Mesenteric fat pad (tissue), 1 donor: ENCODE results near the gene FGD6. TPM values are rescaled to one million over a fixed set of nuclear protein-coding genes. Genes with fewer than 3 reads are reported as not detected.
"Not testable (repeated sequence)": the region's sequence is repeated elsewhere in the genome, so short reads cannot be mapped to it uniquely, and the experiment has no call there.

ENCODE experiments used
- DNase-seq: peaks from one replicate; pipeline ENCODE4 v3.0.0-alpha.2; 2020; ENCODE audit warnings: low spot score
- total RNA-seq: library from RNA; stranded (reverse); fragmentation: NEBNext Ultra II Directional; extraction: Animal tissue kit (Norgen Biotek cat#: 25700); gene quantifications from one replicate; pipeline ENCODE4 v1.2.1, GENCODE V29; 2021
- donor health status: DM: yes; HTN: yes; CAD: no.

Gene FGD6
- total RNA-seq, 1 donor from 2014 or later = 5.4 TPM

DNA sequence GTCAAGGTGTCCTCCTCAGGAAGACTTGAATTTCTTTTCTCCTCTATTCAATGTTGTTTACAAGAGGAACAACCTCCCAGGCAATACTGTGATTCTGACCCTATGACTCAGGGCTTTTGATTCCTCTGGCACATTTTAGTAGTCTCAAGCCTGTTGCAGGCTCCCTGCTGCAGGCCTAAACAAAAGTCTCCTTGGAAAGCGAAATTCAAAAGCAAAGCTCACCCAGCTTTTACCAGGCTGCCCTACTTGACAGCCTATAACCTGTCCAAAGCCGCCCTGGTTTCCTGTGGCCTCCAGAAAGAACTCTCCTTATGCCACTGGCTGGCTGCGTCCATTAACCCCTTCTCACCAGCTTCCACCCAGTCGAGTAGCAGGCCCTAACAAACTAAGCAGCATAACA lies 11.6 kb downstream of the FGD6 start:
- DNase-seq = no peak

- no peak for DNase-seq
Observed at GRCh38 chr12:95205016-95205624, 12.1 kb downstream of the FGD6 start.

DNA sequence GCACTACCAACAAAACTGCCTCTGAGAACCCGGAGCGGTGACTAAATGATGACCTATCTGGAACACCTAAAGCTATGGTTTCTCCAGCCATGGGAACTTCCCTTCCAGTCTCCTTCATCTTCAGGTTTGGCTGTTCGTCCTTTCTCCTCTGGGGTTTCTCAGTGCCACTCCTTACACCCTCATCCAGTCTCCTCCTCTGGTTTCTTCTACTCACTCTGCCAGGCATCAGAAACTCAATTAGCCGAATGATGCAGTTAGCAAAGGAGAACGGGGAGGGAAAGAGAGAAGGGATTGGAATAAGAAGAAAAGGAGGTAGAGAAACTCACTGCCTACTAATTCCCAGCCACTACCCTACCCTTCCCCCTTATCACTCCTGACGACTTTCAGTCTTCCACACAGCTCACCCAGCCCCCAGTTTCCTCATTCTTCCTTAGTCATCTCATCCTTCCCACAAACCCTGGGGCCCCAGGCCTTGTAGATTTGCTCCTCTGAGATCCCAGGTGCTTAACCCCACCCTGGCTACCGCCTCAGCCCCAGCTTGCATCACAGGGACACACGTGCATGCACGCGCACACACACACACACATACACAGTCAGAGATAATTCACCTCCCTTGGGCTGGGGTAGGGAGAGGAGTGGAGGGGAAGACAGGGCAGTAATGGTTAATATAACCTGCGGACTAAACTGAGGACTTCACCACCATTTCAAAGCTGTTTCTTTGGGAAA lies 13.0 kb downstream of the FGD6 start:
- no peak for DNase-seq

- DNase-seq = no peak
Observed at GRCh38 chr12:95203487-95204030, 13.7 kb downstream of the FGD6 start.

DNA sequence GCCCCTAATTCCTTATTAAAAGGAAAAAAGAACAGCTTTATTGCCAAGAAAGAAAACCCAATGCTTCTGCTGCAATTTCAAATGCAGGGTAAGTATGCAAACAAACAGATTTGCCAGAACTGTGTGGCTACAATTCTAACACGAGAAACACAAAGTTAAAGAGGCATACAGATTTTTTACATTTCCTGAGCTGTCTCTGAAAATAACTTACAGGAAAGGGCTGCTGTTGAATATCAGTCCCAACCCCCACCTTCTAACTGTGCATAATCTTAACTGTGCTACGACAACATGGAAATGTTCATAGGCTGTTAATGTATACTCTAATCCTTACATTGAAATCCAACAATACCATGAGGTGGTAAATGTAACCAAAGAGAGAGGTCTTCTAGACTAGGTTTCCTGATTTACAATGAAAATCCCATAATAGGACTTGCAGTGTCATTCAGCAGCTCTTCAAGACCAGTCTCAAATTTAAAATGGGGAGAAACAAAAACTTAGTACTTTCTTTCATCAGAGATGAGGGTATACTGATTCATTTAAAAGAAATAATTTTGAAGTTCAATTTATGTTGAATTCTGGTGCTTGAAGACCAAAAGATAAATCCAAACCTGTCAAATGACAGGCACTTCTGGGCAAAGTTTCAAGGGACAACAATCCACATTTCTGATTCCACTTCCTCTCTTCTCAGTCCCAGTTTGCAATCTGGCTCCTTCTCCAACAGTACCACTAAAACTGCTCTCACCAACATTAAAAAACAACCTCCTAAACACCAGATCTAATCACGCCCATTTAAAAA lies 14.4 kb downstream of the FGD6 start:
- DNase-seq = no peak

GRCh38 chr12:95201056-95201670 lies 16.1 kb downstream of the FGD6 start:
- no peak for DNase-seq

GRCh38 chr12:95200128-95200894 lies 17.0 kb downstream of the FGD6 start:
- no peak for DNase-seq

GRCh38 chr12:95198914-95199313 lies 18.4 kb downstream of the FGD6 start:
- no peak for DNase-seq

GRCh38 chr12:95197636-95198035 lies 19.6 kb downstream of the FGD6 start:
- DNase-seq = no peak

GRCh38 chr12:95196875-95197569 lies 20.2 kb downstream of the FGD6 start:
- not testable (repeated sequence) for DNase-seq

DNA sequence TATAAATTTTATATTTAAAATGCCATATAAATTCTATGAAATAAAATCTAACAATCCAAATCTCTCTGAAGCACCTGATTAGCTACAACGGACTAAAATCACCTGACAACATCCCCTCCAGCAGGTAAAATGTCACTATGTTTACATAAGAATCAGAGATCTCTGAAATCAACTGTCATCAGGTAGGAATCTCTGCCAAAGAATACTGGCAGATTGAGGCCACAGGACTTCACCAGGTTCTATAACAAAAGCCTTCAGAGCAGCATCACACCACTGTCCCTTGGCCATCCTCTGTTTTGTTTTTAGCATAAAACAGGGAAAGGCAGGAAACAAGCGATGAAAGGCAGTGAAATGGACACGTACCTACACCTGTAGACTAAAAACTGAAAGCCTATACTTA lies 22.1 kb downstream of the FGD6 start:
- DNase-seq = no peak

GRCh38 chr12:95193139-95193538 lies 24.1 kb downstream of the FGD6 start:
- DNase-seq = no peak

DNA sequence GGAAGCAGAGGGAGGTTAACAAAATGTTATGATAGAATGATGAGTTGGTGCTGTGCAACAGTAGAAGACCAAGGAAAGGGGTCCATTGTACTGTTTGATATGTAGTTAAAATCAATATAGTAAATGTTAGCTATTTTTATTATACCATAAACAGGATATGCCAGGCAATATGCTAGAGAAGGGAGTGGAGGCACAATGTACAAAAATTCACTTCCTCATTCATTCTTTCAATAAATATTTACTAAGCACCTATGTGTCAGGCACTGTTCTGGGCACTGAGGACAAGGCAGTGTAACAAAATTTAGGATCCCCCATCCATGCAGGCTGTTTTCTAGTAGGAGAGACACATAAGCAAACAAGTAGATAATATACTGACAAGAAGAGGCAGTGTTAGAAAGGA lies 25.0 kb downstream of the FGD6 start:
- DNase-seq = no peak

DNA sequence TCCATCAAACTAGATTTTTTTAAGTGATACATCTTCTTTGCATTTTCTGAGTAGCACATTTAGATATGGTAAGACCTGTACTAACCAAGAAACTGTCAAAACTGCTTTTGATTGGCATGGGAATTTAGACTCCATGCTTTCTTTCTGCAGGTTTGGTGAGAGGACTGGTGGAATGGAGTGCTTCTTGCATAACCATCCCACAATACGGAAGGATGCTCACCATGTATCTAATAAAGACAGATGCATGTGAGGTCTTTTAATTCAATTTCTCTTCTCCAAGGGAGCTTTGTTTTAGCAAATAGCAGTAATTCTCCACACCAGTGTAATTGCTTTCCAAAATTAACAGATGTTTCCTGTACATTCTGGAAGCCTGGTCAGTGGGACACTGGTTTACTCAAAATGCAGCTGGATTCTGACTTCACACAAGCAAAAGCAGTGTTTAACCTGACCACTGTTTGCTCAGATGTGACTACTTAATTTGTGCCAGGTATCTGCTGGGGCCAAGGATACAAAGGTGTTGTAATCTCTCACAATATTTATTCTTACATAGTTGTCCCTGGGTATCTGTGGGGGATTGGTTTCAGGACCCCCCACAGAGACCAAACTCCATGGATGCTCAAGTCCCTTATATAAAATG lies 26.1 kb downstream of the FGD6 start:
- no peak for DNase-seq

GRCh38 chr12:95187865-95188415 lies 29.3 kb downstream of the FGD6 start:
- DNase-seq = no peak

DNA sequence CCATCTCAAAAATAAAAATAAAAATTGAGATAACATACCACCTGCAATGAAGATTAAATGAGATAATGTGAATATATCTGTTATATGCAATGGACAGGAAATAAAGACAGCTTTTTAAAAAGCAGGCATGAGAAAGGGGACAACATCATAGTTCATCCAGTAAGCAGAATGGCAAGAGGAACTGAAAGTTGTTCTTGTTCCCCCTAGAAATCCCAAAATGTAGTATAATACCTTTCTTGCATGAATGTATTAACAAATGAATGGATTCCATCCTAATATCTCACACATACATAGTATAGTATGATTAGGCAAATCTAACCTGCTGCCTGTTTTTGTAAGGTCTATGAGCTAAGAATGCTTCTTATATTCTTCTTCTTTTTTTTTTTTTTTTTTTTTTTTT lies 31.4 kb downstream of the FGD6 start:
- no peak for DNase-seq

- no peak for DNase-seq
Observed at GRCh38 chr12:95185072-95185471, 32.2 kb downstream of the FGD6 start.

DNA sequence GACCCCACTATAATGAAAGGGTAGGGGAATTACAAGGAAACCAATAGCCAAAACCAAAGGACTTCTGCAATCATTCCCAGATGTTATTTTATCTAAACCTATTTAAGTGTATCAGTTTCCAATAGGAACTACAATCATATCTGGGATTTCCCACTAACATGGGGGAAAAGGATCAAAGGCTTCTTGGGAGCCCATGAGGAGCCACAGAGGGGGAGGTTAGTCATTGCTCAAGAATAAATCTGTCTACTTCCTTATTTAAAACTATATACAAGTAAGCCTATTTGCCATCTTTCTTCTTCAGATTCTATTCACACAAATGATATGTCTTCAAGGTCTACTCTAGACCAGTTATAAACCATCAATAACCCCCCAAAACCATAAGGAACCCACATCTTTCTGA lies 33.1 kb downstream of the FGD6 start:
- no peak for DNase-seq

DNA sequence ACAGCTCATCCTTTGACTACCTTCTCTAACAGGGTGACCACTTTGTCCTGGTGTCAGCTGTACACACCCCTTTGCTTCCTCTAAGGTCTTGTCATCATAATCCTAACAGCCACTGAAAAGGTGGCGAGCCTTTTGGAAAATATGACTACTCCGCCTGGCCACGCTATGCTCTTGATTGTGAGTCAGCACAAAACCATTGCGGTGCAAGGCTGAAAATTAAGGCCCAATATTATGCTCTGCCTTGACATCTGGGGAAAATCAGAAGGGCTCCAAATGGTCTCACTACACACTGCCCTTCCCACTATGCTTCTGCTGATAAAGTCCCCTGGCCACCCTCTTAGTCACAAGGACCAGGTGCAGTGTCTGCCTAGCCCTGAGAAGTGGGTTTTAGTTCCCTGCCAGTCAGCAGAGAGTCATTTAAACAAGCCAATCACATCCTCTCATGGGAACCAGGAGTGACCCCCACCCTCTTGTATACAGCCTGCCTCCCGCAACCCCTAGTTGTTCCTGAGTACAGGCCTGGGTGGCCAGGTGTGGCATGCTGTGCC lies 34.3 kb downstream of the FGD6 start:
- DNase-seq = no peak
